KOPT-K1 (cell line): ENCODE data around the gene ZNF83.
"Not testable (repeated sequence)": the region's sequence is repeated elsewhere in the genome, so short reads cannot be mapped to it uniquely, and the experiment has no call there.

Experiments used
- H3K27ac ChIP-seq: fragments of 200-600 bp; sonication (generic); 2 replicates; pipeline ENCODE4 v1.5.1; 2016; ENCODE audit warnings: antibody characterized with exemption, mild to moderate bottlenecking, low read depth, low read length; ENCODE audit not compliant: poor library complexity, severe bottlenecking
- H3K36me3 ChIP-seq: fragments of 200-600 bp; sonication (generic); 2 replicates; pipeline ENCODE4 v1.5.1; 2017; ENCODE audit warnings: antibody characterized with exemption, mild to moderate bottlenecking, low read length, moderate library complexity; ENCODE audit not compliant: insufficient read depth
- H3K9me3 ChIP-seq: fragments of 200-600 bp; sonication (generic); 2 replicates; pipeline ENCODE4 v1.5.1; 2017; ENCODE audit warnings: antibody characterized with exemption, low read length, mild to moderate bottlenecking; ENCODE audit not compliant: insufficient read depth, poor library complexity, severe bottlenecking

Gene ZNF83

DNA sequence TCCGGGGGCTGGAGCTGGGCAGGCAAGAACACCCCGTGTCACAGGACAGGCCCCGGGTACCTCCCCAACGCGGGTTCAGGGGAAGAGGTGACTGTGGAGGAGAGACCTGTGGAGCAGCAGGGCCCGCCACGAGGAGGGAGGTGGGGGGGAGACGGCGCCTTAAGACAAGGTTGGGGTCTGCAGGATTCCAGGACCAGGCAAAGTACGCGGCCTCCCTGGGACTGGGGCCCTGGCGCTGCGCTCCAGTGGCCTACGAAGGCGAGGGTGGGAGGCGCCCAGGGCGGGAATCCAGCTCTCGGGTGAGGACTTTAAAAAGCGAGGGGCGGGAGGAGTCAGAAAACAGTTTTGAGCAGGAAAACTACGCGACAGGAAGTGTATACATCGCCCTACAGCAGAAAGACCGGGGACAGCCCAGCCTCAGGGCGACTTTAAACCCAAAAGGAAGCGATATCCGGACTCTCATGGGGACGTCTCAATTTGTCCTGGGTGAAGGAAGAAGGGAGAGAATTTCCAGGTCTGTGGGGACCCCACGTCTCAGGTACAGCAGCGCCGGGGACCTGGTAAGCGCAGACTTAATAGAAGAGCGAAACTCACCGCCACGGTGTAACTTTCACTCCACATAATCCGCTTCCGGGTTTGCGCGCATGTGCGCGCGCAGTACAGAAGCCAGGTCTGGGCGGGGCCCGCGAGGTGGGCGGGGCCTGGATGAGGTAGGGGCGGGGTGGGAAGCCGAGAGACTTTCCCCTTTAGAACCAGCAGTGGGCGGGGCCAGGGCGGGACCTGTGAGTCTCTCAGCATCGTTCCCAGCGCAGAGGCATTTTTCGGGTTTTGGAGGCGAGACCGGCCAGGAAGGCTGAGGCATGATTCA is at the start of gene ZNF83:
Gene ZNF83, minus strand, starts transcription at position 638 of the 868 bp plus-strand sequence.
- H3K36me3 ChIP-seq = peaks cover 15% of the 10 kb centered on the region; the same call in 1 of the 2 replicates
- peak within 1 kb of the TSS; percentile 77 for H3K27ac ChIP-seq
- no peaks in the 10 kb centered on the region for H3K9me3 ChIP-seq

DNA sequence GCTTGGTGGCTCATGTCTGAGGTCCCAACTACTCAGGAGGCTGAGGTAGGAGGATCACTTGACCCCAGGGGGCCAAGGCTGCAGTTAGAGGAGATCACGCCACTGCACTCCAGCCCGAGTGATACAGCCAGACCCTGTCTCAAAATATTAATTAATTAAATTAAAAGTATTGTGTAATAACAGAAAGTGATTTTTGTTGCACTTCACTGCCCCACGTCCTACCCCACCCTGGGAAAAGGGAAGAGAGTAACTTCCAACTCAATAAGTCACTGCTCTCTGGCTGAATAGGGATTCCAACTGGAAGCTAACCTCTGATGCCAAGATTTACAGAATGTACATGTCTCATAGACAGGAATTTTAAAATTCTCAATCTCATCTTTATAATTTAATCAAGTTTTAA is 49.5 kb upstream of the ZNF83 start:
- no peaks in the 10 kb centered on the region for H3K9me3 ChIP-seq
- no peak overlapping the region for H3K27ac ChIP-seq
- H3K36me3 ChIP-seq = peaks cover 38% of the 10 kb centered on the region

DNA sequence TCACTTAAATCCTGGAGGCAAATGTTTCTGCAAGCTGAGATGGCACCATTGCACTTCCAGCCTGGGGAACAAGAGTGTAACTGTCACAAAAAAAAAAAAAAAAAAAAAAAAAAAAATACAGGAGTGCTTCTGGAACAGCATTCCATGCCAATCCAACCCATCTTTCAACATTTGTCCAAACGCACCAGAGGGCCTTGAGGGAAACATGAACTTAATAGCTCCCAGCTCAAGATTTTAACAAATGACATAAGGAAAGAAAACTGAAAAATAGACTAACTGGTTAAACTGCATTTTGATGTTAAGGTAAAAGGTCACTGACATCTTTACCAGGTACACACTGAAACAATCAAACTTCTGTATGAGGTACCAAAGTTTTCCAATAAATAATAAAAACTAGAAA is 47.7 kb upstream of the ZNF83 start:
- Histone ChIP-seq H3K9me3 (no peaks in the 10 kb centered on the region), H3K36me3 (peaks cover 44% of the 10 kb centered on the region), H3K27ac (no peak overlapping the region)

DNA sequence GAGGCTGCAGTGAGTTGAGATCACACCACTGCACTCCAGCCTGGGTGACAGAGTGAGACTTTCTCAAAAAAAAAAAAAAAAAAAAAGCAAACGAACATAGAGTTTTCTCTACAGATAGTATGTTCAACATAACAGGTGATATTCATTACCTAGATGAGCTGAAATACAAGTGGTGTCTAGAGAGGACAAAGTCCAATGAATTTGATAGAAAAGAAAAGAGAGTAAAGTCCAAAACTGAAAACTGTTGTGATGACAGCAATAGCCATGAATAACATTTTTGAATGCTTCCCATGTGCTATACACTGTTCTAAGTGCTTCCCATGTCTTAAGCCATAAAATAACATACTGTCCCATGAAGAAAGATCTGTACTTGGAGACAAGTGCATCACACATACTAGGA is 43.1 kb upstream of the ZNF83 start:
- H3K36me3 ChIP-seq = peaks cover 66% of the 10 kb centered on the region
- H3K9me3 ChIP-seq, H3K27ac ChIP-seq: not testable (repeated sequence)

DNA sequence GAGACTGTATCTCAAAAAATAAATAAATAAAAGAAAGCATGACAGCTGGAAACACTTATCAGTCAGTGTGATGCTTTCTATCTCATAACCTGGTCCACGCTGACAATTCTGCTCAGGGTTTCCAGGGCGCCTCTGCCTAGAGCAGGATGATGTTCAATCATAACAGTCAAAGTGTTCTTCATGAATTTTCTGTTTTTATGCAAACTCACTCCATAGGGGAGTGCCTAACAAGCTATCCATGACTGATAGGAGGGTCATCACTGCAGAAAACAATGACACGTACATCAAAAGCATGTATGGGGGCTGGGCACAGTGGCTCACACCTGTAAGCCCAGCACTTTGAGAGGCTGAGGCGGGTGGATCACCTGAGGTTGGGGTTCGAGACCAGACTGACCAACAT is 41.4 kb upstream of the ZNF83 start:
- peaks cover 62% of the 10 kb centered on the region for H3K36me3 ChIP-seq

DNA sequence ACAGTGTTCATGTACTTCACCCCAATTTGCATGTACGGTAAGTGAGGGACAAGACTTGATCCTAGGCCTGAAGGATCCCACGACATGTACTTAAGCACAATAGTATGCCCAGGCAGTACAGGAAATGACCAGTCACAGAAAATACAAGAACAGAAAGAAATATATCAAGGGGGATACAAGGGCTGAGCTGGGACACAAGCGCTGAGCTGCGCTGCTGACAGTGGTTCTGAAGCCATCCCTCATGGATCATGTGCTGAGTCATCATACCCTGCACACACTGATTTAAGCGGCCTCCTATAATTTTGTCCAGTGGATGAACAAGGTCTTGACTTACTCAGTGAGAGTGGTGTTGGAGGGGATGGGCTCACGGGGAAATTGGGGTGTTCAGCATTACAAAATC is 37.1 kb upstream of the ZNF83 start:
- not testable (repeated sequence) for H3K27ac ChIP-seq

More for the DNA sequence above, 41.4 kb upstream of the ZNF83 start:
- no peak overlapping the region for H3K27ac ChIP-seq
- peaks cover 8% of the 10 kb centered on the region for H3K9me3 ChIP-seq

DNA sequence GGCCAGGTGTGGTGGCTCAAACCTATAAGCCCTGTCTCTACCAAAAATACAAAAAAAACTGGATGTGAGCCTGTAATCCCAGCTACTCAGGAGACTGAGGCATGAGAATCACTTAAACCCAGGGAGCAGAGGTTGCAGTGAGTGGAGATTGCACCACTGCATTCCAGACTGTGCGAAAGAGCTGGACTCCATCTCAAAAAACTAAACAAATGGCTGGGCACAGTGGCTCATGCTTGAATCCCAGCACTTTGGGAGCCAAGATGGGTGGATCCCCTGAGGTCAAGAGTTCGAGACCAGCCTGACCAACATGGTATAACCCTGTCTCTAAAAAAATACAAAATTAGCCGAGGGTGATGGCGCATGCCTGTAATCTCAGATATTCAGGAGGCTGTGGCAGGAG is 34.9 kb upstream of the ZNF83 start:
- H3K9me3 ChIP-seq = peaks cover 8% of the 10 kb centered on the region
- peaks cover 55% of the 10 kb centered on the region for H3K36me3 ChIP-seq
- no peak overlapping the region for H3K27ac ChIP-seq

More for the DNA sequence above, 37.1 kb upstream of the ZNF83 start:
- H3K9me3 ChIP-seq = not testable (repeated sequence)
- H3K36me3 ChIP-seq = peaks cover 56% of the 10 kb centered on the region

DNA sequence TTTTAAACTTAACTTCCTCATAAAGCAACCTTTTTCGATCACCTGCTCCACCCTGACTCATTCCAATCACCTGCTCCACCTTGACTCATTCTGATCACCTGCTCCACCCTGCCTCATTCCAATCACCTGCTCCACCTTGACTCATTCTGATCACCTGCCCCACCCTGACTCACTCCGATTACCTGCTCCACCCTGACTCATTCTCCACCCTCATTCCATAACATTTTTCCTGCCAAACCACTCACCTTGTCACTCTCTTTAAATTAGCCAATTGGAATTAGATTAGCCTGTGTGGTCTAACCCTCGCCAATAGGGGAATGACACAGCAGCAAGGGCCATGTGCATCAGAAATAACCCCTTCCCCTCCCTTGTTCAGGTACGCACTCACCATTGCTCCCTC is 31.9 kb upstream of the ZNF83 start:
- Histone ChIP-seq H3K27ac (no peak overlapping the region), H3K36me3 (peaks cover 49% of the 10 kb centered on the region), H3K9me3 (no peaks in the 10 kb centered on the region)

DNA sequence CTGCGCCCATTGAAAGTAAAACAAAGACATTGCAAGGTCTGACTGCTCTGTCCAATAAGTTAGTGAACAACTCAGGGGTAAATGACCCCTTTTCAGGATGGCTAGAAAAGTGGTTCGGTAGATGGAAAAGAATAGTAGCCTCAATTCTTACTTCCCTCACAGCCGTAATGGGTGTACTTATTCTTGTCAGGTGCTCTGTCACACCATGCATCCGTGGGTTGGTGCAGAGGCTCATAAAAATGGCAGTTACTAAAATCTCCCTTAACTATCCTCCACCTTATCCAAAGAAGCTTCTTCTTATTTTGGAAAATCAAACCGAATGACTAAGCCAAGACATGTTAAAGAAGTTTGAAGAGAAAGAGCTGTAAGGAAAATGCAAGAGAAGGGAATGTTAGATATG is 31.4 kb upstream of the ZNF83 start:
- Histone ChIP-seq H3K36me3 (peaks cover 54% of the 10 kb centered on the region), H3K27ac (no peak overlapping the region), H3K9me3 (no peaks in the 10 kb centered on the region)

DNA sequence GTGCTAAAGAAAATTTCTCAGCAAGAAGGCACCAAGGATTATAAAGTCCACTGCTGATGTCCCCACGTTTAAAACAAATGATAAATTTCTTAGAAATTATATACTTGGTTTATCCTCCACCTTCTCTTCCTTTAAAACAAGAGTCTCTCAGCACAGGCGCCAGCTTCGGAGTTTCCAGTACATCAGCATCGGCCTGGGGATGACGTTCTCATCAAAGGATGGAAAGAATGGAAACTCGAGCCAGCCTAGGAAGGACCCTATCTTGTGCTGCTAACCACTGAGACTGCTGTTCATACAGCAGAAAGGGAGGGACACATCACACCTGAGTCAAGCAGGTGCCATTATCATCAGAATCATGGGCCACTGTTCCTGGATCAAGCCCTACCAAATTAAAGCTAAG is 29.8 kb upstream of the ZNF83 start:
- H3K27ac ChIP-seq = no peak overlapping the region
- H3K36me3 ChIP-seq = peaks cover 63% of the 10 kb centered on the region
- no peaks in the 10 kb centered on the region for H3K9me3 ChIP-seq

DNA sequence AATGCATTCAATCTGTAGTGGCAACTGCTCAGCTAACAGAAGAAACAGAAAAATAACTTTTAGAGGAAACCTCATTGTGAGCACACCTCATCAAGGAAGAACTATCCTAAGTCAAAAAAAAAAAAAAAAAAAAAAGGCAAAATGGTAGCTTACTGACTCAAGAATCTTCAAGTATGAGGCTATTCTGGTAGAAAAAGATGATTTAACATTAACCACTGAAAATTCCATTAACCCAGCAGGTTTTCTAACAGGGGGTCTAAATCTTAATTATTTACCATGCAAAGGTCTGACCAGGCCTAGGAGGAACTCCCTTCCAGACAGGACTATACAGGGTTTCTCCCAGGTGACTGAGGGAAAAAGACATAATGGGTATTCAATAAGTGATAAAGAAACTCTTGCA is 28.4 kb upstream of the ZNF83 start:
- no peak overlapping the region for H3K27ac ChIP-seq
- peaks cover 72% of the 10 kb centered on the region for H3K36me3 ChIP-seq
- no peaks in the 10 kb centered on the region for H3K9me3 ChIP-seq

DNA sequence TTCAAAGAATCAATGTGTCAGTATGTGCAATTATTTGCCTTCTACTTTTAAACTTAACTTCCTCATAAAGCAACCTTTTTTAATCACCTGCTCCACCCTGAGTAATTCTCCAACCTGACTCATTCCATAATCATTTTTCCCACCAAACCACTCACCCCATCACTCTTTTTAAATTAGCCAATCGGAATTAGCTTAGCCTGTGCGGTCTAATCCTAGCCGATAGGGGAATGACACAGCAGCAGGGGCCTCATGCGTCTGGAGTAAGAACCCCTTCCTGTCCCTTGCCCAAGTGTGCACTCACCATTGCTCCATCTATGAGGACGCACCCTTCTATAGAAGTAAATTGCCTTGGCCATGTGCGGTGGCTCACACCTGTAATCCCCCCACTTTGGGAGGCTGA is 27.4 kb upstream of the ZNF83 start:
- Histone ChIP-seq H3K36me3 (peaks cover 76% of the 10 kb centered on the region), H3K27ac (no peak overlapping the region), H3K9me3 (no peaks in the 10 kb centered on the region)

DNA sequence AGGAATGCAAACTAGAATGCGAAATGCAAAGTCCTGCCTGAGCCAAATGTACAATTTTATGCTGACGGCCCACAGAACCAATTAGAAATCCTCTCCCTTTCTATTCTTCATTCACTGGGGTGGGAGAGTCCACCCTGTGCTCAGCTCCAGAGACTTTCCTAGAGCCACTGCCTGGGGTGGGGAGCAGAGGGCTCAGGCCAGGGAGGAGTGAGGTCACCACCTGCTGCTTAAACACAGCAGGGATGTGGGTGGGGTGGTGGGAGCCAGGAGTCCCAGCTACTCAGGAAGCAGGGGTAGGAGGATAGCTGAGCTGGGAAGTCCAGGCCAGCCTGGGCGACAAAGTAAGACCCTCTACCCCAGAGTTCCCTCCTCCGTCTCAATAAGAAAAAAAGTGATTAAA is 26.9 kb upstream of the ZNF83 start:
- no peaks in the 10 kb centered on the region for H3K9me3 ChIP-seq
- peaks cover 76% of the 10 kb centered on the region for H3K36me3 ChIP-seq
- no peak overlapping the region for H3K27ac ChIP-seq

DNA sequence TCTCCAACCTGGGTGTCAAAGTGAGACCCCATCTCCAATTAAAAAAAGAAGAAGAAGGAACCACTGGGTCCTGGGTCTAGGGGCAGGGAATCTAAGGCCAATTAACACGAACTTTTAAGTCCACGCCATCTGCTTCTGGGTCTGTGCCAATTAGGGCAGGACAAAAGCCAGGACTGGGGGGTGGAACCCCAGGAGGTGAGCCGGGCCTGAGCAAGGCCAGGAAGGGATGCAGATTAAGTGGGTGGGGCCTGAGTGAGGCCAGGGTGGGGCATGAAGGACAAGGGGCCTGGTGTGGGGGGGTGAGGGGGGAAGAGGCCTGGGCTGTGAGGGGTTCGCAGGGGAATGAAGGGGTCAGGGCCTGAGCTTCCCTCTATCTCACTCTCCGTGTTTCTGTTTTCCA is 26.3 kb upstream of the ZNF83 start:
- H3K36me3 ChIP-seq = peaks cover 76% of the 10 kb centered on the region
- no peaks in the 10 kb centered on the region for H3K9me3 ChIP-seq
- H3K27ac ChIP-seq = no peak overlapping the region

DNA sequence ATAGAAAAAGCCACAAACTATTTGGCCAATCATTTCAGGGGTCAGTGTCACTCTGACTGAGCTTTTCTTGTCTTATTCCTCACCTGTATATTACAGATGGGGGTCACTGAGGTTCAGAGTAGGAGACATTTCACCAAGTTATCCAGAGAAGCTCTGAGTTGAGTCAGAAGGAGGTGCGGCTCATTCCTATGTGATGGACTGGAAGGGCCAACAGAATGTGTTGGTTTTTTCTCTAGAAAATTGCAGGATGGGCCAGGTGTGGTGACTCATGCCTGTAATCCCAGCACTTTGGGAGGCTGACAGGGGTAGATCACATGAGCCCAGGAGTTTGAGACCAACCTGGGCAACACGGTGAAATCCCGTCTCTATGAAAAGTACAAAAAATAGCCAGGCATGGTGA is 24.5 kb upstream of the ZNF83 start:
- Histone ChIP-seq H3K9me3 (no peaks in the 10 kb centered on the region), H3K27ac (no peak overlapping the region), H3K36me3 (peaks cover 83% of the 10 kb centered on the region)

DNA sequence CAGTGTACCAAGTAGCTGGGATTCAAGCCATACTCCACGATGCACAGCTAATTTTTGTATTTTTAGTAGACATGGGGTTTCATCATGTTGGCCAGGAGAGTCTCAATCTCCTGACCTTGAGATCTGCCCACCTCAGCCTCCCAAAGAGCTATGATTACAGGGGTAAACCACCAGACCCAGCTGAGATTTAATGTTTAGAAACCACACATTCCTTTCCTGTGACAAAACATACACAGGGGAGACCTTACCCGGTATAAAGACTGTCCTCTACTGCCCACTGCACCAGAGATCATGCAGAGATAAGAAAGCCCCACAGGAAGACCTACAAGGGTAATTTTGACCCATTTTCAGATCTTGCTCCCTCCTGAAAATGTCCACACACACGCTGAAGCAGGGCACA is 22.8 kb upstream of the ZNF83 start:
- H3K27ac ChIP-seq = no peak overlapping the region
- no peaks in the 10 kb centered on the region for H3K9me3 ChIP-seq
- H3K36me3 ChIP-seq = peaks cover 98% of the 10 kb centered on the region
